GM21717 (cell line): Measurements from ENCODE around the gene GRK7.
A peak's percentile ranks its signal among the peaks of the same experiment; 100 is the strongest.
"Not testable (repeated sequence)": the region's sequence is repeated elsewhere in the genome, so short reads cannot be mapped to it uniquely, and the experiment has no call there.

Source experiments
- ATAC-seq: cut with Tn5 transposase; IDR thresholded peaks from one replicate; pipeline ENCODE4 v1.9.1; 2021; ENCODE audit warnings: mild to moderate bottlenecking, moderate library complexity; ENCODE audit not compliant: unreplicated experiment

GRK7 gene

GRCh38 chr3:141793476-141794260 lies 30.5 kb downstream of the GRK7 start:
- no peak for ATAC-seq

DNA sequence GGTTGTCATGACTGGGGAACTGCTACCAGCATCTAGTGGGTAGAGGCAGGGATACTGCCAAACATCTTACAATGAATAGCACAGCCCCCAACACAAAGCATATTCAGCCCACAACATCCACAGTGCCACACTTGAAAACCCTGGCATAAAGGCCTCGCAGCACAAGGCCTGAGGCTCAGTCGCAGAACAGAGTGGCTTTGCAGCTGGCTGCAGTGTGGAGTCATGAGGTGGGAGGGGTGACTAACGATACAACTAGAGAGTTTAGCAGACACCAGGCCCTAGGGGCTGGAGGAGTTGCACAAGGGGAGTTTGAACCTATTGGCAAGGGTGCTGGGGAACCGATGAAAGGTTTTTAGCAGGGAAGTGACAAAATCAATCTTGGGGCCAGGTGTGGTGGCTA lies 32.1 kb downstream of the GRK7 start:
- ATAC-seq: no peak

DNA sequence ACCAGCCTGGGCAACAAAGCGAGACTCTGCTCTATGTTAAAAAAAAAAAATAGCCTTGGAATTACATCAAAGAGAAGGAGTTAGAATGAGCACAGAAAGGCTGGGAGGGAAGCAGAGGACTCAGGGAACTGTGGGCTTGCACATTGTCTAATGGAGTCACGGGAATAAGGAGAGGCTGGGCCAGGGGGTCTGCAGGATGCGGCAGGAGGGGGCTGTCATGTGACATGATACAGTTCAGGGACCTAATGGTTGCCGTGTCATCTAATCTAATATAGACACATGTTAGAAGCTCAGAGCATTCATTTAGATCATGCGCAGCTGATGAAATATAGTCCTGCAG lies 32.5 kb downstream of the GRK7 start:
- no peak for ATAC-seq

GRCh38 chr3:141796081-141796888 lies 33.1 kb downstream of the GRK7 start:
- ATAC-seq: peak; percentile 97

DNA sequence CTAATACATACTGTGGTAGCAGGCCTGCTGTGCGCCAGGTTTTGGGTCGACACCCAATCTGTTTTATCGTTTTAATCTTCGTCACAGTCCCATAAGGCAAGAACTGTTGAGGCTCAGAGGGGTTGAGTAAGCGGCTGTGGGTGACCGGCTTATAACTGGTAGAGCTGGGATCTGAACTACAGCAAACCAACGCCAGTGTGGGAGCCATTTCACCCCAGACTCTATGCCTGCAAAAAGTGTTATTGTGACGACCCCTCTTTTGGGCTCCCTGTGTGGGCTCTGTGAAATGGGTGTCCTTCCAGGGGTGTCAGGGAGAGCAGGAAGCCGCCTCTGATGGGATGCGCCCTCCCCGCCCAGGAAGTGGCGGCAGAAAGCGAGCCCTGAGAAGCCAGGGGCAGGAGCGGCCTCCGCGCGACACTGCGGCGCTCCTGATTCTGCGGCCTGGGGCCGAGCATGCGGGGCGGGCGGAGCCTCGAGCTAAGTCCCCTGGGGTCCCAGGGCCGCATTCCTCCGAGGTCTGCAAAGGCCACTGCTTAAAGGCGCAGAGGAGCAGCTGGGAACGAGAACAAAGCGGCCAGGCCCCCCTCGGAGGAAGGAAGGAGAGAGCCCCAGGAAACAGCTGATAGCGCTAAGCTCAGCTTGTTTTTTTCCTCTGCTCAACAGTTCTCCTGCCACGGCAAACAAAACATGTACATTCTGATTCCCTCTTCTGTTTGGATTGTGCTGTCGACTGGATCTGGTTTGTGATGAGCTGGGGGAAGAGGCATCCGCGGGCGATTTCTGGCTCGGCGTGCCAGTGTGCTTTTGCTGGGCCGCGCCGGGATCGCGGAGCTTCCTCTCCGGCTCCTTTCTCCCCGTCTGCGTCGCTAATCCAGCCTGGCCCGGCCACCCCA lies 33.9 kb downstream of the GRK7 start:
- peak; percentile 25 for ATAC-seq

GRCh38 chr3:141797819-141798447 lies 34.7 kb downstream of the GRK7 start:
- ATAC-seq: no peak

- ATAC-seq: no peak
Observed at GRCh38 chr3:141798448-141798845, 35.2 kb downstream of the GRK7 start.

DNA sequence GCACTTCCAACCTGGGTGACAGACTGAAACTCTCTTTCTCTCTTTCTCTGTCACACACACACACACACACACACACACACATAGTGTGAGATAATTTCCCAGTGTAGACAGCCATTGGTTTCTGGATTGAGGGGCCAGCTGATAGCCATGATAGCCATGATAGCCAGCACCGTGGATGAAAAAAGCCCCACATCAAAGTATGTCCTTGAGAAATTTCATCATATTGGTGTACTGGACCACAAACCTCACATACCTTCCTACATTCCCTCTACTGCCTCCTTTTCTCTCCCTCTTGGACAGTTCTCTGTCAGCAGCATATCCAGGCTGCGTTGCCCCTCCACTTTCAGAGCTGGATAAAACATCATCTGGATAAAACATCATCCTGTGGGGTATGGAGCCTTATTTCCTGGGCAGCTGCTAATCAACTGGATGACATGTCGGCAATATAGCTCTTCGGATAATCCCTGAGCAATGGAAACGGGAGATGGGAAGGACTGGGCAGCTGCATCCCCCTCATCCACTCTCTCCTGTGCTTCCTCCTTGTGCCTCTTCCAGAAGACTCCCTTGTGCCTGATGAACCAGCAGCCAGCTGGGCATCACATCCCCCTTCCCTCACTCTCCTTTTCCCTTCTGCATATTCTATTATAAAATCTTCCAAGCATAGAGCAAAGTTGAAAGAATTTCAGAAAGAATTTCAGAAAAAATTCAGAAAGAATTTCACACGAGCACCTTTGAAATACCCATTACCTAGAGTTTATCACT lies 39.3 kb downstream of the GRK7 start:
- no peak for ATAC-seq

DNA sequence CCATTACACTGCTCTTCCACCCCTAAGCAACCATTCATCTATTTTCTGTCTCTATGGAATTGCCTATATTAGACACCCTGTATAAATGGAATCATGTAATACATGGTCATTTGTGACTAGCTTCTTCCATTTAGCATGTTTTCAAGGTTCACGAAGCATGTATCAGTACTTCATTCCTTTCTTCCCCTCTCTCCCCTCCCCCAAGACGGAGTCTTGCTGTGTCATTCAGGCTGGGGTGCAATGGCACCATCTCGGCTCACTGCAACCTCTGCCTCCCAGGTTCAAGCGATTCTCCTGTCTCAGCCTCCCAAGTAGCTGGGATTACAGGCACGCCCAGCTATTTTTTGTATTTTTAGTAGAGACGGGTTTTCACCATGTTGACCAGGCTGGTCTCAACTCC lies 40.3 kb downstream of the GRK7 start:
- ATAC-seq: not testable (repeated sequence)

GRCh38 chr3:141804447-141804777 lies 41.2 kb downstream of the GRK7 start:
- ATAC-seq: no peak

DNA sequence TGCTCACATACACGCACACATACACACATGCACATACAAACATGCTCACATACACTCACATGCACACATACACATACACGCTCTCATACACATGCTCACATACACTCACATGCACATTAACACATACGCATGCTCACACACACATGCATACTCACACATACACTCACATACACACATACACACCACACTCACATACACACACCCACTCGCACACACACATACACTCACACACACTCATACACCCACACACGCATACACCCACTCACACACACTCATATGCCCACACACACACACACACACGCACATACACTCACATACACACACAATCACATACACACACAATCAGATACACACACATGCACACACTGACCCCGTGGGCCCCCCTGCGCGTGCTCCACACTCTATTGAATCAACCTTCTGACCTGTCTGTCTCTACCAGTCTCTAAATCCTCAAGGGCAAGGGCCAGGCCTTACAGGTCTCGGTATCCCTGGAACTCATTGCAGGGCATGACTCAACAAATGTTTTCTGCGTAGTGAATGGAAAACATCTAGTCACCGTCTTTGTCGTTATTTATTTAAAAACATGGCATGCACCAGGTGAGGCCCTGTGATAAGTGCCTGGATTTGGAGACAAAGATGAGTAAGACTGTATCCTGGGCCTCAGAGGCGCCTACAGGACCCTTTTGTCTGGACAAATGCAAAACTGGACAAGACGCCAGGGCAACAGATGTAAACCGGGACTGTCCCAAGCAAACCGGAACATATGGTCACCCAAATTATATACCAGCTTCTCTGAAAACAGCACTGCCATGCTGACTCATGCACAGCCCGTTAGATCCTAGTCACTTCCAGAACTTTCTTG lies 41.8 kb downstream of the GRK7 start:
- ATAC-seq: no peak

GRCh38 chr3:141807277-141808033 lies 44.2 kb downstream of the GRK7 start:
- ATAC-seq: no peak

DNA sequence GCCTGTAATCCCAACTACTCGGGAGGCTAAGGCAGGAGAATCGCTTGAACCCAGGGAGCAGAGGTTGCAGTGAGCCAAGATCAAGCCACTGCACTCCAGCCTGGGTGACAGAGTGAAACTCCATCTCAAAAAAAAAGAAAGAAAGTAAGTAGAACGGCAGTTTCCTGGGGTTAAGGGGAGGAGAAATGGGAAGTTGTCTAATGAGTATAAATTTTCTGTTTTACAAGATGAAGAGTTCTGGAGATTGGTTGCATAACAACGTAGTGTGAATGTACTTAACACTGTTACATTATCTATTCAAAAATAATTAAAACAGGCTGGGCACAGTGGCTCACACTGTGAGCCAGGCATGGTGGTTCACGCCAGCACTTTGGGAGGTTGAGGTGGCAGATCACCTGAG lies 45.4 kb downstream of the GRK7 start:
- ATAC-seq: no peak

- no peak for ATAC-seq
Observed at GRCh38 chr3:141810161-141810560, 47.0 kb downstream of the GRK7 start.

DNA sequence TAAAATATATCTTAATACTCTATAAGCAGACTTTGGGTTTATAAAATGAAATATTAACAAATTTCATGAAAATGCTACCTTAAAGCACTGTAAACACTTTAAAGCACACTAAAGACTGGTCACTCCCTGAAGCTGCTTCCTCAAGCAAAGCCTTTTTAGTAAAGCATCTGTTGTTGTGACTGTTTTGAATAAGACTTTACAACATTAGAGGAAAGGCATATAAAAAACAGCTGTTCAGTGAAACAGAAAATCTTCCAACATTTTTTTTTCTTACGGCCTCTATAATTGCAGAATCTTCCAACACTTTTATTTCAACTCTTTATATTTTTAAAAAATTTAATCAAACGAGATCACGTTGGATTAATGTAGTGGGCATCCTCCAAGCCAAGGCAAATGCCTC lies 48.1 kb downstream of the GRK7 start:
- no peak for ATAC-seq

DNA sequence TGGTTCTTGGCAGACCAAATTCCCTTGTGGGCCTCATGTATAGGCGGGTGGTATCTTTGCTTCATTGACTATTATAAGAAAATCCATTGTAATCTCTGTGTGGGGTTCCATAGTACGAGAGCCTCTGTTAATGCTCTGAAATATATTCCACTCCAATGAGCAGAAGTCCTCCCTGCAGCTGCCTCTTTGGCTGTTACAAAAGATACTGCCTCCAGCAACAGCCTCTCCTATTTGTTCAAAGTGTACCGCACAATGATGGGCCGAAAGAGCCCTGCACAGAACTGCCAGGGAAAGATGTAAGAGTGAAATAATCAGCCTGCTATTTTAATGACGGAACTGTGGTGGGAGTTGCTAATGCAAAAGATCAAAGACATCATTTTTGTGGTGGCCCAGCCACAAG lies 48.9 kb downstream of the GRK7 start:
- ATAC-seq: no peak

DNA sequence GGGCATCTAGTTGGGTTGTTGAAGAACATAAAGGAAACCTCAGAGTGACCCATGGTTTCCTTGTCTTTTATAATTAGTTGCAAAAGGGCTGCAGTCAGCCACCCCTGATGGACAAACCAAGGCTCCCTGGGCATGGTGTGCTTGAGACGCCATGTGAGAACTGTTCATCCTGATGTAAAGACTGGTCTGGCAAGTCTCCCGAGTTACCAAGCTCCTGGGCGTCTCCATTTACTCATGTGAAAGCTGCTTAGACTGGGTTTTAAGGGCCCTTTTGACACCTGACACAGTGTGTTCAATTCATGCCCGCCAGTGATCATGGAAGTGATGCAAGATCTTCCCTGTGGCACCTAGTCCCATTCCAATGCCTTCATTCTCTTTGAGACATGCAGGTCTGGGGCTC lies 49.4 kb downstream of the GRK7 start:
- no peak for ATAC-seq
